A549 treated with AZD9567 at 1 μM for 4 hours (cell line): ENCODE data around the gene RLN1. TPM values are rescaled to one million over a fixed set of nuclear protein-coding genes. Genes with fewer than 3 reads are reported as not detected.

ENCODE experiments used
- total RNA-seq: library from RNA; stranded (reverse); fragments of 200-300 nt; extraction: Qiagen RNA extraction; gene quantifications from 5 replicates; pipeline ENCODE4 v1.2.3, GENCODE V29; 2022; ENCODE audit not compliant: insufficient read depth

RLN1 gene, protein sequence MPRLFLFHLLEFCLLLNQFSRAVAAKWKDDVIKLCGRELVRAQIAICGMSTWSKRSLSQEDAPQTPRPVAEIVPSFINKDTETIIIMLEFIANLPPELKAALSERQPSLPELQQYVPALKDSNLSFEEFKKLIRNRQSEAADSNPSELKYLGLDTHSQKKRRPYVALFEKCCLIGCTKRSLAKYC
- 0.11 TPM in 1 of 5 replicates, not detected in the others for total RNA-seq

GRCh38 chr9:5338992-5339981 is at the start of gene RLN1:
TSS of gene RLN1 (minus strand) at chr9:5339876. CDS start at chr9:5339746, 130 bp downstream.

GRCh38 chr9:5303840-5304795 is 35.6 kb downstream of the RLN1 start, which contains the start of gene RLN2:
TSS of gene RLN2 (minus strand) at chr9:5304716. CDS start at chr9:5304580, 136 bp downstream.

Other genes starting within 250 kb of the RLN1 start
- gene INSL6, start 154.2 kb downstream of the RLN1 start, total RNA-seq = not detected in 5 replicates
- 14.5 to 17.4 TPM (median 15.5 TPM) in 5 replicates for gene INSL4, start 108.5 kb downstream of the RLN1 start, total RNA-seq
- gene RLN2, start 35.2 kb downstream of the RLN1 start, total RNA-seq = 0.11 to 3.4 TPM (median 0.18 TPM) in 5 replicates
- 19.7 to 23.6 TPM (median 23.2 TPM) in 5 replicates for gene PLGRKT, start 98.0 kb upstream of the RLN1 start, total RNA-seq
- 1.3 to 2.2 TPM (median 1.8 TPM) in 4 of 5 replicates, not detected in the other for gene CD274, start 110.7 kb upstream of the RLN1 start, total RNA-seq
- 0.07 to 0.19 TPM (median 0.12 TPM) in 4 of 5 replicates, not detected in the other for gene PDCD1LG2, start 170.7 kb upstream of the RLN1 start, total RNA-seq